HepG2 (cell line): ENCODE data around the gene TNFRSF6B. TPM values are rescaled to one million over a fixed set of nuclear protein-coding genes. Genes with fewer than 3 reads are reported as not detected.

ENCODE experiments used
- ATAD3A ChIP-seq: sonication (generic); formaldehyde crosslinking; IDR thresholded peaks from 2 replicates; pipeline ENCODE4 v1.4.0; 2020; ENCODE audit warnings: missing genetic modification reagents
- CCDC6 ChIP-seq: sonication (generic); formaldehyde crosslinking; IDR thresholded peaks from 2 replicates; pipeline ENCODE4 v1.8.1; 2022; ENCODE audit warnings: mild to moderate bottlenecking, missing genetic modification reagents, moderate library complexity
- CHCHD3 ChIP-seq: sonication (generic); formaldehyde crosslinking; IDR thresholded peaks from 2 replicates; pipeline ENCODE4 v1.8.0; 2022; ENCODE audit warnings: mild to moderate bottlenecking, missing genetic modification reagents, moderate library complexity
- CREB1 ChIP-seq, 2 experiments: fragments of 450-650 bp in 1 of 2; IDR thresholded peaks; 2 replicates each; pipeline ENCODE4 v1.6.1; 2016 to 2017; ENCODE audit warnings: control low read depth in 1 of 2, mild to moderate bottlenecking in 1 of 2, missing compliant biosample characterization in 1 of 2, missing genetic modification characterization in 1 of 2
- DR1 ChIP-seq: sonication (generic); formaldehyde crosslinking; IDR thresholded peaks from 2 replicates; pipeline ENCODE4 v1.8.0; 2021; ENCODE audit warnings: mild to moderate bottlenecking, missing genetic modification reagents, inconsistent platforms
- HNF1B ChIP-seq: sonication (generic); formaldehyde crosslinking; IDR thresholded peaks from 2 replicates; pipeline ENCODE4 v1.5.1; 2020; ENCODE audit warnings: mild to moderate bottlenecking, moderate library complexity, missing genetic modification reagents
- MAZ ChIP-seq, 2 experiments: sonication (generic) in 1 of 2; formaldehyde crosslinking in 1 of 2; IDR thresholded peaks; 2 replicates each; pipeline versions ENCODE4 v1.5.0 to v1.6.1; 2012 to 2020; ENCODE audit warnings: low read depth in 2 of 2, mild to moderate bottlenecking in 2 of 2, borderline replicate concordance in 1 of 2, improper control_type of control experiment in 1 of 2, low read length in 1 of 2, missing genetic modification reagents in 1 of 2, moderate library complexity in 1 of 2
- MYC ChIP-seq: sonication (generic); formaldehyde crosslinking; IDR thresholded peaks from 2 replicates; pipeline ENCODE4 v1.9.0; 2021; ENCODE audit warnings: missing genetic modification reagents, borderline replicate concordance
- NR1H2 ChIP-seq: sonication (generic); formaldehyde crosslinking; IDR thresholded peaks from 2 replicates; pipeline ENCODE4 v1.8.1; 2022; ENCODE audit warnings: low read depth, missing genetic modification reagents, borderline replicate concordance
- PCBP1 ChIP-seq: fragments of 200-400 bp; formaldehyde crosslinking; IDR thresholded peaks from 2 replicates; pipeline ENCODE4 v1.6.1; 2017; ENCODE audit warnings: mild to moderate bottlenecking, low read depth, low read length, borderline replicate concordance
- POGZ ChIP-seq: sonication (generic); formaldehyde crosslinking; IDR thresholded peaks from 2 replicates; pipeline ENCODE4 v1.4.0; 2020; ENCODE audit warnings: mild to moderate bottlenecking, missing genetic modification reagents
- PPARG ChIP-seq: conservative IDR thresholded peaks from 2 replicates; pipeline ENCODE4 v1.6.1; 2016; ENCODE audit warnings: missing biosample characterization, missing genetic modification reagents
- SMARCE1 ChIP-seq: fragments of 450-650 bp; IDR thresholded peaks from 2 replicates; pipeline ENCODE4 v1.6.1; 2017; ENCODE audit warnings: borderline replicate concordance
- TP53 ChIP-seq: sonication (generic); formaldehyde crosslinking; conservative IDR thresholded peaks from 2 replicates; pipeline ENCODE4 v1.4.0; 2020; ENCODE audit warnings: missing genetic modification reagents
- ZNF180 ChIP-seq: sonication (generic); formaldehyde crosslinking; IDR thresholded peaks from 2 replicates; pipeline ENCODE4 v1.4.0; 2020; ENCODE audit warnings: low read depth, missing genetic modification reagents, borderline replicate concordance
- ZNF232 ChIP-seq: sonication (generic); formaldehyde crosslinking; IDR thresholded peaks from 2 replicates; pipeline ENCODE4 v1.4.0; 2020; ENCODE audit warnings: missing genetic modification reagents, borderline replicate concordance
- ZNF441 ChIP-seq: sonication (generic); formaldehyde crosslinking; IDR thresholded peaks from 2 replicates; pipeline ENCODE4 v1.7.0; 2021; ENCODE audit warnings: missing genetic modification reagents, borderline replicate concordance
- ZNF546 ChIP-seq: sonication (generic); formaldehyde crosslinking; conservative IDR thresholded peaks from 2 replicates; pipeline ENCODE4 v1.8.1; 2023; ENCODE audit warnings: mild to moderate bottlenecking, missing genetic modification reagents
- ZNF609 ChIP-seq: sonication (generic); formaldehyde crosslinking; IDR thresholded peaks from 2 replicates; pipeline ENCODE4 v1.4.0; 2020; ENCODE audit warnings: mild to moderate bottlenecking, missing genetic modification reagents, borderline replicate concordance
- polyA plus RNA-seq, 8 experiments: library from polyadenylated mRNA; depleted of rRNA in 3 of 8; stranded (reverse) in 7 of 8; unstranded in 1 of 8; fragments of >200 nt; fragmentation: Illumina TruSeq in 4 of 8; extraction: Trizol in 4 of 8; gene quantifications; 2 replicates each; pipeline versions ENCODE4 v1.2.1 to v1.2.3, GENCODE V29; 2011 to 2016; ENCODE audit warnings: low read depth in 4 of 8, missing spikeins in 1 of 8, mixed read lengths in 1 of 8; ENCODE audit not compliant: insufficient read depth in 1 of 8
- total RNA-seq, 5 experiments: library from RNA; depleted of rRNA; stranded (reverse); fragments of >200 nt; fragmentation: Illumina TruSeq; extraction: Trizol; gene quantifications; 2 replicates each; pipeline ENCODE4 v1.2.3, GENCODE V29; 2016; ENCODE audit warnings: low read depth in 1 of 5
- TF ChIP-seq, protein P1 (sequence below): sonication (generic); formaldehyde crosslinking; IDR thresholded peaks from 2 replicates; pipeline ENCODE4 v1.8.1; 2023; ENCODE audit warnings: mild to moderate bottlenecking, missing genetic modification reagents
- TF ChIP-seq, protein P2 (sequence below): IDR thresholded peaks from 2 replicates; pipeline ENCODE4 v1.6.1; 2012; ENCODE audit warnings: inconsistent platforms

Gene TNFRSF6B
- total and polyA plus RNA-seq, 2 of the 13 experiments (the other 11 are each of a cell fraction or from before 2014, with no cell fraction given), result 0.24 TPM; not detected in 1

DNA sequence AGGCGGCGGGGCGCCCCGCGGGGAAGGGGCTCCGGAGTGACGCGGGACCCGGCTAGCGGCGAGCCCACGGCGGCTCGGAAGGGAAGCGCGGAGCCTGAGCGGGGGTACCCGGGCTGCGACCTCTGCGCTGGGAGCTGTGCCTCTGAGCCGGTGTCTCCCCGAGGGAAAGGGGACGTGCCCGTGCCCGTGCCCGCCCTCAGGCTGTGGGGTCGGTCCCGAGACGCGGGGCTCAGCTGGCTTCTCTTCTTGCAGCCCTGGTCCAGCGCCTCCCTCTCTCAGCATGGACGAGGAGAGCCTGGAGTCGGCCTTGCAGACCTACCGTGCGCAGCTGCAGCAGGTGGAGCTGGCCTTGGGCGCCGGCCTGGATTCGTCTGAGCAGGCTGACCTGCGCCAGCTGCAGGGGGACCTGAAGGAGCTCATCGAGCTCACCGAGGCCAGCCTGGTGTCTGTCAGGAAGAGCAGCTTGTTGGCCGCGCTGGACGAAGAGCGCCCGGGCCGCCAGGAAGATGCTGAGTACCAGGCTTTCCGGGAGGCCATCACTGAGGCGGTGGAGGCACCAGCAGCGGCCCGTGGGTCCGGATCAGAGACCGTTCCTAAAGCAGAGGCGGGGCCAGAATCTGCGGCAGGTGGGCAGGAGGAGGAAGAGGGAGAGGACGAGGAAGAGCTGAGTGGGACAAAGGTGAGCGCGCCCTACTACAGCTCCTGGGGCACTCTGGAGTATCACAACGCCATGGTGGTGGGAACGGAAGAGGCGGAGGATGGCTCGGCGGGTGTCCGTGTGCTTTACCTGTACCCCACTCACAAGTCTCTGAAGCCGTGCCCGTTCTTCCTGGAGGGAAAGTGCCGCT, 12.1 kb downstream of the TNFRSF6B start (continued):
- TF ChIP-seq ZNF609 (CRISPR knock-in tag) (no peak), DR1 (CRISPR knock-in tag) (no peak), HNF1B (CRISPR knock-in tag) (no peak), ZNF546 (CRISPR knock-in tag) (no peak), CCDC6 (CRISPR knock-in tag) (no peak), ATAD3A (0 out of 2 replicates have a peak, but pooled peaks have one; percentile 52), ZNF441 (CRISPR knock-in tag) (no peak), PCBP1 (no peak), MAZ (IDR thresholded peaks at IDR 0.05; ENCODE audit: borderline replicate concordance, low read depth, low read length) (no peak), MAZ (CRISPR knock-in tag; IDR thresholded peaks at IDR 0.05; ENCODE audit: low read depth) (no peak), NR1H2 (CRISPR knock-in tag) (no peak), MYC (CRISPR knock-in tag) (no peak; the same call in 1 of the 2 replicates), POGZ (CRISPR knock-in tag) (no peak), CREB1 (IDR thresholded peaks at IDR 0.05) (no peak), CREB1 (CRISPR knock-in tag; IDR thresholded peaks at IDR 0.05) (no peak), TP53 (CRISPR knock-in tag) (no peak), PPARG (CRISPR knock-in tag) (peak; percentile 51; the same call in 1 of the 2 replicates), CHCHD3 (CRISPR knock-in tag) (peak; percentile 33; the same call in 1 of the 2 replicates), SMARCE1 (no peak), ZNF180 (CRISPR knock-in tag) (no peak), ZNF232 (CRISPR knock-in tag) (no peak)
- TF ChIP-seq, protein P1, sequence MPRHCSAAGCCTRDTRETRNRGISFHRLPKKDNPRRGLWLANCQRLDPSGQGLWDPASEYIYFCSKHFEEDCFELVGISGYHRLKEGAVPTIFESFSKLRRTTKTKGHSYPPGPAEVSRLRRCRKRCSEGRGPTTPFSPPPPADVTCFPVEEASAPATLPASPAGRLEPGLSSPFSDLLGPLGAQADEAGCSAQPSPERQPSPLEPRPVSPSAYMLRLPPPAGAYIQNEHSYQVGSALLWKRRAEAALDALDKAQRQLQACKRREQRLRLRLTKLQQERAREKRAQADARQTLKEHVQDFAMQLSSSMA (CRISPR knock-in tag), result no peak
- TF ChIP-seq, protein P2, sequence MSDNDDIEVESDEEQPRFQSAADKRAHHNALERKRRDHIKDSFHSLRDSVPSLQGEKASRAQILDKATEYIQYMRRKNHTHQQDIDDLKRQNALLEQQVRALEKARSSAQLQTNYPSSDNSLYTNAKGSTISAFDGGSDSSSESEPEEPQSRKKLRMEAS, result no peak
